HEK293 (cell line): ENCODE results near the gene MXRA8.

ENCODE experiments used
- BCL11A ChIP-seq: fragments of 450-650 bp; formaldehyde crosslinking; IDR thresholded peaks from 2 replicates; pipeline ENCODE4 v1.5.1; 2016; ENCODE audit warnings: low read depth, missing biosample characterization, missing genetic modification characterization
- BCL11B ChIP-seq: fragments of 450-650 bp; formaldehyde crosslinking; IDR thresholded peaks from 2 replicates; pipeline ENCODE4 v1.5.1; 2016; ENCODE audit warnings: low read depth, missing biosample characterization, missing genetic modification characterization
- IKZF3 ChIP-seq: fragments of 450-650 bp; IDR thresholded peaks from 2 replicates; pipeline ENCODE4 v1.5.0; 2018; ENCODE audit warnings: missing biosample characterization, mild to moderate bottlenecking, missing genetic modification characterization, moderate library complexity
- SETDB1 ChIP-seq: IDR thresholded peaks from one replicate; pipeline ENCODE4 v1.6.1; 2017; ENCODE audit warnings: mild to moderate bottlenecking, low read length, moderate library complexity, mixed read lengths; ENCODE audit not compliant: insufficient read length
- ZBTB20 ChIP-seq: fragments of 450-650 bp; formaldehyde crosslinking; IDR thresholded peaks from 2 replicates; pipeline ENCODE4 v1.5.1; 2016; ENCODE audit warnings: missing biosample characterization, missing genetic modification characterization
- ZBTB7A ChIP-seq: fragments of 450-650 bp; formaldehyde crosslinking; IDR thresholded peaks from 2 replicates; pipeline ENCODE4 v1.5.1; 2016; ENCODE audit warnings: low read depth, missing biosample characterization, missing genetic modification characterization
- ZNF133 ChIP-seq: fragments of 450-650 bp; formaldehyde crosslinking; IDR thresholded peaks from 2 replicates; pipeline ENCODE4 v1.5.1; 2016; ENCODE audit warnings: missing biosample characterization, missing genetic modification characterization
- ZNF202 ChIP-seq: fragments of 450-650 bp; formaldehyde crosslinking; IDR thresholded peaks from 2 replicates; pipeline ENCODE4 v1.5.1; 2016; ENCODE audit warnings: missing biosample characterization, missing genetic modification characterization, borderline replicate concordance
- ZNF24 ChIP-seq: fragments of 450-650 bp; formaldehyde crosslinking; IDR thresholded peaks from 2 replicates; pipeline ENCODE4 v1.5.1; 2016; ENCODE audit warnings: missing biosample characterization, missing genetic modification characterization
- ZNF350 ChIP-seq: fragments of 450-650 bp; formaldehyde crosslinking; IDR thresholded peaks from 2 replicates; pipeline ENCODE4 v1.5.0; 2017; ENCODE audit warnings: missing biosample characterization, mild to moderate bottlenecking, missing genetic modification characterization
- ZNF416 ChIP-seq: fragments of 450-650 bp; formaldehyde crosslinking; IDR thresholded peaks from 2 replicates; pipeline ENCODE4 v1.5.1; 2016; ENCODE audit warnings: missing biosample characterization, missing genetic modification characterization
- ZNF48 ChIP-seq: fragments of 450-650 bp; formaldehyde crosslinking; IDR thresholded peaks from 2 replicates; pipeline ENCODE4 v1.5.1; 2016; ENCODE audit warnings: missing biosample characterization, missing genetic modification characterization
- ZNF510 ChIP-seq: fragments of 450-650 bp; formaldehyde crosslinking; IDR thresholded peaks from 2 replicates; pipeline ENCODE4 v1.5.1; 2018; ENCODE audit warnings: mild to moderate bottlenecking, missing genetic modification characterization, missing biosample characterization; ENCODE audit not compliant: insufficient replicate concordance
- ZNF558 ChIP-seq: fragments of 450-650 bp; formaldehyde crosslinking; IDR thresholded peaks from 2 replicates; pipeline ENCODE4 v1.5.1; 2016; ENCODE audit warnings: missing biosample characterization, missing genetic modification characterization
- ZNF571 ChIP-seq: fragments of 450-650 bp; formaldehyde crosslinking; IDR thresholded peaks from 2 replicates; pipeline ENCODE4 v1.5.0; 2017; ENCODE audit warnings: missing biosample characterization, missing genetic modification characterization
- ZNF610 ChIP-seq: fragments of 450-650 bp; formaldehyde crosslinking; IDR thresholded peaks from 2 replicates; pipeline ENCODE4 v1.5.1; 2016; ENCODE audit warnings: missing biosample characterization, missing genetic modification characterization, borderline replicate concordance
- ZNF670 ChIP-seq: fragments of 450-650 bp; formaldehyde crosslinking; IDR thresholded peaks from 2 replicates; pipeline ENCODE4 v1.5.1; 2016; ENCODE audit warnings: missing biosample characterization, missing genetic modification characterization, low read depth
- ZNF792 ChIP-seq: fragments of 450-650 bp; formaldehyde crosslinking; IDR thresholded peaks from 2 replicates; pipeline ENCODE4 v1.5.1; 2016; ENCODE audit warnings: missing biosample characterization, missing genetic modification characterization
- ZSCAN16 ChIP-seq: fragments of 450-650 bp; formaldehyde crosslinking; IDR thresholded peaks from 2 replicates; pipeline ENCODE4 v1.5.1; 2016; ENCODE audit warnings: missing biosample characterization, missing genetic modification characterization
- TF ChIP-seq, protein P1 (sequence below): fragments of 450-650 bp; formaldehyde crosslinking; IDR thresholded peaks from 2 replicates; pipeline ENCODE4 v1.5.1; 2017; ENCODE audit warnings: missing biosample characterization, missing genetic modification characterization
- TF ChIP-seq, protein P2 (sequence below): fragments of 450-650 bp; formaldehyde crosslinking; IDR thresholded peaks from 2 replicates; pipeline ENCODE4 v1.5.1; 2017; ENCODE audit warnings: missing biosample characterization, missing genetic modification characterization
- TF ChIP-seq, protein P3 (sequence below): fragments of 450-650 bp; formaldehyde crosslinking; IDR thresholded peaks from 2 replicates; pipeline ENCODE4 v1.5.1; 2016; ENCODE audit warnings: missing biosample characterization, missing genetic modification characterization
- TF ChIP-seq, protein P4 (sequence below): fragments of 450-650 bp; formaldehyde crosslinking; IDR thresholded peaks from 2 replicates; pipeline ENCODE4 v1.5.1; 2016; ENCODE audit warnings: missing biosample characterization, missing genetic modification characterization
- TF ChIP-seq, protein P5 (sequence below): fragments of 450-650 bp; formaldehyde crosslinking; IDR thresholded peaks from 2 replicates; pipeline ENCODE4 v1.5.1; 2017; ENCODE audit warnings: missing biosample characterization, missing genetic modification characterization
- TF ChIP-seq, protein P6 (sequence below): fragments of 450-650 bp; formaldehyde crosslinking; IDR thresholded peaks from 2 replicates; pipeline ENCODE4 v1.5.1; 2016; ENCODE audit warnings: missing biosample characterization, missing genetic modification characterization, low read depth
- TF ChIP-seq, protein P7 (sequence below): fragments of 450-650 bp; IDR thresholded peaks from 2 replicates; pipeline ENCODE4 v1.5.1; 2018; ENCODE audit warnings: missing biosample characterization, missing genetic modification characterization

The MXRA8 gene

DNA sequence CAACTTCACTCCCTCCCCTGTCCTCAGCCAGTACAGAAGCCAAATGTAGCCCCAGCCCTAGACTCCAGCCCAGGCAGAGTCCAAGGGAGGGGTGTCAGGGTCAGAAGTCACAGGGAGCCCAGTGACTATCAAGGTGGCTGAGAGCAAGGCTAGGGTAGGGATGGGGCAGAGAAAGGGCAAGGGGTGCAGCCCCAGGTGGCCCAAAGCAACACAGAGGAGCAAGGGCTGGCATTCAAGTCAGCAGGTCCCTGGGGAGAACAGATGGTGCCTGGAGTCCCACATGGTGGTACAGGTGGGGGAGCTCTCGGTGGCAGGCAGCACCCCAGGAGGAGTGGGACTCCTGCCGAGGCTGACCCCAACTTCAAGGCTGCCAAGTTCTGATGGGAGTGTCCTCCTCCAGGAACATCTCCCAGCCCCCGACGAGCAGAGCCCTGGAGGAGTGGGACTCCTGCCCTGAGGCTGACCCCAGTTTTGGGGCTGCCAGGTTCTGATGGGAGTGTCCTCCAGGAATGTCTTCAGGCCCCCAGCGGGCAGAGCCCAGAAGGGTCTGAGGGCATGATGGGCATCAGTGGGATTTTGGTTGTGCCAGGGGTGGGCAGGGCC is 5.5 kb downstream of the MXRA8 start (continued):
- TF ChIP-seq, protein P1, sequence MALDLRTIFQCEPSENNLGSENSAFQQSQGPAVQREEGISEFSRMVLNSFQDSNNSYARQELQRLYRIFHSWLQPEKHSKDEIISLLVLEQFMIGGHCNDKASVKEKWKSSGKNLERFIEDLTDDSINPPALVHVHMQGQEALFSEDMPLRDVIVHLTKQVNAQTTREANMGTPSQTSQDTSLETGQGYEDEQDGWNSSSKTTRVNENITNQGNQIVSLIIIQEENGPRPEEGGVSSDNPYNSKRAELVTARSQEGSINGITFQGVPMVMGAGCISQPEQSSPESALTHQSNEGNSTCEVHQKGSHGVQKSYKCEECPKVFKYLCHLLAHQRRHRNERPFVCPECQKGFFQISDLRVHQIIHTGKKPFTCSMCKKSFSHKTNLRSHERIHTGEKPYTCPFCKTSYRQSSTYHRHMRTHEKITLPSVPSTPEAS (tag by site-specific recombination): no peak
- TF ChIP-seq, protein P2, sequence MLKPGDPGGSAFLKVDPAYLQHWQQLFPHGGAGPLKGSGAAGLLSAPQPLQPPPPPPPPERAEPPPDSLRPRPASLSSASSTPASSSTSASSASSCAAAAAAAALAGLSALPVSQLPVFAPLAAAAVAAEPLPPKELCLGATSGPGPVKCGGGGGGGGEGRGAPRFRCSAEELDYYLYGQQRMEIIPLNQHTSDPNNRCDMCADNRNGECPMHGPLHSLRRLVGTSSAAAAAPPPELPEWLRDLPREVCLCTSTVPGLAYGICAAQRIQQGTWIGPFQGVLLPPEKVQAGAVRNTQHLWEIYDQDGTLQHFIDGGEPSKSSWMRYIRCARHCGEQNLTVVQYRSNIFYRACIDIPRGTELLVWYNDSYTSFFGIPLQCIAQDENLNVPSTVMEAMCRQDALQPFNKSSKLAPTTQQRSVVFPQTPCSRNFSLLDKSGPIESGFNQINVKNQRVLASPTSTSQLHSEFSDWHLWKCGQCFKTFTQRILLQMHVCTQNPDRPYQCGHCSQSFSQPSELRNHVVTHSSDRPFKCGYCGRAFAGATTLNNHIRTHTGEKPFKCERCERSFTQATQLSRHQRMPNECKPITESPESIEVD (tag by site-specific recombination): no peak
- TF ChIP-seq ZBTB20 (no peak), ZNF202 (tag by site-specific recombination) (no peak), ZNF24 (tag by site-specific recombination) (no peak), ZNF510 (tag by site-specific recombination) (no peak), ZNF133 (tag by site-specific recombination) (no peak), IKZF3 (0 out of 2 replicates have a peak, but pooled peaks have one; percentile 10), ZSCAN16 (tag by site-specific recombination) (no peak), ZNF558 (no peak), ZNF792 (tag by site-specific recombination) (no peak), ZNF48 (tag by site-specific recombination) (no peak), BCL11B (tag by site-specific recombination) (no peak), ZNF350 (tag by site-specific recombination) (no peak), ZBTB7A (0 out of 2 replicates have a peak, but pooled peaks have one; percentile 20), BCL11A (peak; percentile 69; the same call in 1 of the 2 replicates), ZNF416 (tag by site-specific recombination) (no peak), ZNF571 (tag by site-specific recombination) (no peak), ZNF670 (no peak), SETDB1 (no peak), ZNF610 (no peak)
- TF ChIP-seq, protein P3, sequence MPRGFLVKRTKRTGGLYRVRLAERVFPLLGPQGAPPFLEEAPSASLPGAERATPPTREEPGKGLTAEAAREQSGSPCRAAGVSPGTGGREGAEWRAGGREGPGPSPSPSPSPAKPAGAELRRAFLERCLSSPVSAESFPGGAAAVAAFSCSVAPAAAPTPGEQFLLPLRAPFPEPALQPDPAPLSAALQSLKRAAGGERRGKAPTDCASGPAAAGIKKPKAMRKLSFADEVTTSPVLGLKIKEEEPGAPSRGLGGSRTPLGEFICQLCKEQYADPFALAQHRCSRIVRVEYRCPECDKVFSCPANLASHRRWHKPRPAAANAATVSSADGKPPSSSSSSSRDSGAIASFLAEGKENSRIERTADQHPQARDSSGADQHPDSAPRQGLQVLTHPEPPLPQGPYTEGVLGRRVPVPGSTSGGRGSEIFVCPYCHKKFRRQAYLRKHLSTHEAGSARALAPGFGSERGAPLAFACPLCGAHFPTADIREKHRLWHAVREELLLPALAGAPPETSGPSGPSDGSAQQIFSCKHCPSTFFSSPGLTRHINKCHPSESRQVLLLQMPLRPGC (tag by site-specific recombination): no peak
- TF ChIP-seq, protein P4, sequence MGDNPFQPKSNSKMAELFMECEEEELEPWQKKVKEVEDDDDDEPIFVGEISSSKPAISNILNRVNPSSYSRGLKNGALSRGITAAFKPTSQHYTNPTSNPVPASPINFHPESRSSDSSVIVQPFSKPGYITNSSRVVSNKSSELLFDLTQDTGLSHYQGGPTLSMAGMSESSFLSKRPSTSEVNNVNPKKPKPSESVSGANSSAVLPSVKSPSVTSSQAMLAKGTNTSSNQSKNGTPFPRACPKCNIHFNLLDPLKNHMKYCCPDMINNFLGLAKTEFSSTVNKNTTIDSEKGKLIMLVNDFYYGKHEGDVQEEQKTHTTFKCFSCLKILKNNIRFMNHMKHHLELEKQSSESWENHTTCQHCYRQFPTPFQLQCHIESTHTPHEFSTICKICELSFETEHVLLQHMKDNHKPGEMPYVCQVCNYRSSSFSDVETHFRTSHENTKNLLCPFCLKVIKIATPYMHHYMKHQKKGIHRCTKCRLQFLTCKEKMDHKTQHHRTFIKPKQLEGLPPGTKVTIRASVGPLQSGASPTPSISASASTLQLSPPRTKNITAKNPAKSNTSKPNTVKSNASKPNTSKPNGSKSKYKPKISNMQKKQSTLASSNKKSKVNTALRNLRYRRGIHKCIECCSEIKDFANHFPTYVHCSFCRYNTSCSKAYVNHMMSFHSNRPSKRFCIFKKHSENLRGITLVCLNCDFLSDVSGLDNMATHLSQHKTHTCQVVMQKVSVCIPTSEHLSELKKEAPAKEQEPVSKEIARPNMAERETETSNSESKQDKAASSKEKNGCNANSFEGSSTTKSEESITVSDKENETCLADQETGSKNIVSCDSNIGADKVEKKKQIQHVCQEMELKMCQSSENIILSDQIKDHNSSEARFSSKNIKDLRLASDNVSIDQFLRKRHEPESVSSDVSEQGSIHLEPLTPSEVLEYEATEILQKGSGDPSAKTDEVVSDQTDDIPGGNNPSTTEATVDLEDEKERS (tag by site-specific recombination): no peak
- TF ChIP-seq, protein P5, sequence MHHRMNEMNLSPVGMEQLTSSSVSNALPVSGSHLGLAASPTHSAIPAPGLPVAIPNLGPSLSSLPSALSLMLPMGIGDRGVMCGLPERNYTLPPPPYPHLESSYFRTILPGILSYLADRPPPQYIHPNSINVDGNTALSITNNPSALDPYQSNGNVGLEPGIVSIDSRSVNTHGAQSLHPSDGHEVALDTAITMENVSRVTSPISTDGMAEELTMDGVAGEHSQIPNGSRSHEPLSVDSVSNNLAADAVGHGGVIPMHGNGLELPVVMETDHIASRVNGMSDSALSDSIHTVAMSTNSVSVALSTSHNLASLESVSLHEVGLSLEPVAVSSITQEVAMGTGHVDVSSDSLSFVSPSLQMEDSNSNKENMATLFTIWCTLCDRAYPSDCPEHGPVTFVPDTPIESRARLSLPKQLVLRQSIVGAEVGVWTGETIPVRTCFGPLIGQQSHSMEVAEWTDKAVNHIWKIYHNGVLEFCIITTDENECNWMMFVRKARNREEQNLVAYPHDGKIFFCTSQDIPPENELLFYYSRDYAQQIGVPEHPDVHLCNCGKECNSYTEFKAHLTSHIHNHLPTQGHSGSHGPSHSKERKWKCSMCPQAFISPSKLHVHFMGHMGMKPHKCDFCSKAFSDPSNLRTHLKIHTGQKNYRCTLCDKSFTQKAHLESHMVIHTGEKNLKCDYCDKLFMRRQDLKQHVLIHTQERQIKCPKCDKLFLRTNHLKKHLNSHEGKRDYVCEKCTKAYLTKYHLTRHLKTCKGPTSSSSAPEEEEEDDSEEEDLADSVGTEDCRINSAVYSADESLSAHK (tag by site-specific recombination): no peak
- TF ChIP-seq, protein P6, sequence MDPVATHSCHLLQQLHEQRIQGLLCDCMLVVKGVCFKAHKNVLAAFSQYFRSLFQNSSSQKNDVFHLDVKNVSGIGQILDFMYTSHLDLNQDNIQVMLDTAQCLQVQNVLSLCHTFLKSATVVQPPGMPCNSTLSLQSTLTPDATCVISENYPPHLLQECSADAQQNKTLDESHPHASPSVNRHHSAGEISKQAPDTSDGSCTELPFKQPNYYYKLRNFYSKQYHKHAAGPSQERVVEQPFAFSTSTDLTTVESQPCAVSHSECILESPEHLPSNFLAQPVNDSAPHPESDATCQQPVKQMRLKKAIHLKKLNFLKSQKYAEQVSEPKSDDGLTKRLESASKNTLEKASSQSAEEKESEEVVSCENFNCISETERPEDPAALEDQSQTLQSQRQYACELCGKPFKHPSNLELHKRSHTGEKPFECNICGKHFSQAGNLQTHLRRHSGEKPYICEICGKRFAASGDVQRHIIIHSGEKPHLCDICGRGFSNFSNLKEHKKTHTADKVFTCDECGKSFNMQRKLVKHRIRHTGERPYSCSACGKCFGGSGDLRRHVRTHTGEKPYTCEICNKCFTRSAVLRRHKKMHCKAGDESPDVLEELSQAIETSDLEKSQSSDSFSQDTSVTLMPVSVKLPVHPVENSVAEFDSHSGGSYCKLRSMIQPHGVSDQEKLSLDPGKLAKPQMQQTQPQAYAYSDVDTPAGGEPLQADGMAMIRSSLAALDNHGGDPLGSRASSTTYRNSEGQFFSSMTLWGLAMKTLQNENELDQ: no peak
- TF ChIP-seq, protein P7, sequence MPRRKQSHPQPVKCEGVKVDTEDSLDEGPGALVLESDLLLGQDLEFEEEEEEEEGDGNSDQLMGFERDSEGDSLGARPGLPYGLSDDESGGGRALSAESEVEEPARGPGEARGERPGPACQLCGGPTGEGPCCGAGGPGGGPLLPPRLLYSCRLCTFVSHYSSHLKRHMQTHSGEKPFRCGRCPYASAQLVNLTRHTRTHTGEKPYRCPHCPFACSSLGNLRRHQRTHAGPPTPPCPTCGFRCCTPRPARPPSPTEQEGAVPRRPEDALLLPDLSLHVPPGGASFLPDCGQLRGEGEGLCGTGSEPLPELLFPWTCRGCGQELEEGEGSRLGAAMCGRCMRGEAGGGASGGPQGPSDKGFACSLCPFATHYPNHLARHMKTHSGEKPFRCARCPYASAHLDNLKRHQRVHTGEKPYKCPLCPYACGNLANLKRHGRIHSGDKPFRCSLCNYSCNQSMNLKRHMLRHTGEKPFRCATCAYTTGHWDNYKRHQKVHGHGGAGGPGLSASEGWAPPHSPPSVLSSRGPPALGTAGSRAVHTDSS (tag by site-specific recombination): no peak
